HepG2 (cell line): ENCODE data around the gene DGKD. TPM values are rescaled to one million over a fixed set of nuclear protein-coding genes. Genes with fewer than 3 reads are reported as not detected.

Experiments used
- ATAC-seq: fragments of 200-7000 bp; cut with Tn5 transposase; 3 replicates; pipeline ENCODE4 v1.9.1; 2020; ENCODE audit warnings: mild to moderate bottlenecking, moderate library complexity
- BruUV-seq: library from RNA; stranded (reverse); fragments of 400-500 nt; replicated peaks from 2 replicates; lab custom pipeline; 2021; lab: Mats Ljungman, UMichigan
- CTCF ChIA-PET: fragments of 300-600 bp; formaldehyde crosslinking; extraction: SDS; loops from one replicate; lab custom pipeline; 2021; ENCODE audit warnings: low total read pairs, inconsistent platforms, low intra/inter-chr PET ratio; lab: Yijun Ruan, JAX
- POLR2A ChIA-PET: fragments of 350-600 bp; sonication (Branson Sonifier 250); formaldehyde crosslinking; loops from one replicate; lab custom pipeline; 2020; ENCODE audit warnings: antibody characterized with exemption, inconsistent platforms; lab: Yijun Ruan, JAX
- DNase-seq: peaks from one replicate; pipeline ENCODE4 v3.0.0-alpha.2; 2015; ENCODE audit warnings: low spot score
- FAIRE-seq: peaks from 3 replicates; lab custom pipeline; 2011; peaks lifted over from hg19 to GRCh38; lab: Jason Lieb, UNC
- H2AFZ ChIP-seq: one replicate; pipeline ENCODE4 v1.6.1; 2011; ENCODE audit warnings: low read length, inconsistent platforms
- H3K27ac ChIP-seq: fragments of 300-600 bp; 3 replicates; pipeline ENCODE4 v1.8.0; 2011; ENCODE audit warnings: mixed run types, mild to moderate bottlenecking, mixed read lengths, low read length, inconsistent platforms; ENCODE audit not compliant: insufficient read depth; ENCODE audit errors: extremely low read length
- H3K27me3 ChIP-seq, 2 experiments: fragments of 200-600 bp in 1 of 2; 2 replicates in 1 of 2; 3 replicates in 1 of 2; pipeline versions ENCODE4 v1.6.0 to v1.8.0; 2011; ENCODE audit warnings: low read length in 2 of 2, mild to moderate bottlenecking in 2 of 2, moderate library complexity in 2 of 2, inconsistent platforms in 1 of 2; ENCODE audit not compliant: insufficient read depth in 2 of 2, control insufficient read depth in 1 of 2
- H3K36me3 ChIP-seq, 2 experiments: fragments of 200-600 bp in 1 of 2; replicated peaks in 1 of 2; 2 replicates in 1 of 2; 3 replicates in 1 of 2; pipeline versions ENCODE4 v1.5.1 to v1.8.0; 2011; ENCODE audit warnings: low read length in 2 of 2, inconsistent platforms in 1 of 2; ENCODE audit not compliant: insufficient read depth in 2 of 2, control insufficient read depth in 1 of 2
- H3K4me1 ChIP-seq: 2 replicates; pipeline ENCODE4 v1.5.1; 2012; ENCODE audit warnings: low read length, inconsistent platforms; ENCODE audit not compliant: insufficient read depth
- H3K4me2 ChIP-seq: 2 replicates; pipeline ENCODE4 v1.6.0; 2011; ENCODE audit warnings: low read depth, low read length, inconsistent platforms
- H3K4me3 ChIP-seq, 3 experiments: fragments of 200-600 bp in 1 of 3; sonication (generic), shearing (Covaris generic) in 1 of 3; replicated peaks in 1 of 3; 2 replicates each; pipeline ENCODE4 v1.5.1; 2011 to 2016; ENCODE audit warnings: low read length in 3 of 3, inconsistent platforms in 2 of 3, low read depth in 2 of 3, mild to moderate bottlenecking in 2 of 3, control low read depth in 1 of 3, mixed read lengths in 1 of 3; ENCODE audit not compliant: insufficient read depth in 1 of 3
- H3K79me2 ChIP-seq: one replicate; pipeline ENCODE4 v1.6.1; 2011; ENCODE audit warnings: low read length, inconsistent platforms; ENCODE audit not compliant: insufficient read depth
- H3K9ac ChIP-seq: 2 replicates; pipeline ENCODE4 v1.6.0; 2011; ENCODE audit warnings: mild to moderate bottlenecking, low read depth, low read length, inconsistent platforms; ENCODE audit not compliant: insufficient read depth
- H3K9me3 ChIP-seq: 2 replicates; pipeline ENCODE4 v1.5.1; 2012; ENCODE audit warnings: mild to moderate bottlenecking, low read length
- H4K20me1 ChIP-seq: 2 replicates; pipeline ENCODE4 v1.6.0; 2011; ENCODE audit warnings: inconsistent platforms, mild to moderate bottlenecking, low read length, moderate library complexity; ENCODE audit not compliant: insufficient read depth
- ATF6 ChIP-seq: sonication (generic); formaldehyde crosslinking; conservative IDR thresholded peaks from 2 replicates; pipeline ENCODE4 v1.4.0; 2020; ENCODE audit warnings: missing genetic modification reagents
- PAWR ChIP-seq: sonication (generic); formaldehyde crosslinking; IDR thresholded peaks from 2 replicates; pipeline ENCODE4 v1.4.0; 2020; ENCODE audit warnings: missing genetic modification reagents, mild to moderate bottlenecking, borderline replicate concordance
- ZNF407 ChIP-seq: sonication (generic); formaldehyde crosslinking; IDR thresholded peaks from one replicate; pipeline ENCODE4 v1.5.1; 2020; ENCODE audit warnings: mild to moderate bottlenecking, missing genetic modification reagents; ENCODE audit errors: not compliant biosample characterization
- ZNF512B ChIP-seq: sonication (generic); formaldehyde crosslinking; IDR thresholded peaks from 2 replicates; pipeline ENCODE4 v1.5.1; 2020; ENCODE audit warnings: missing genetic modification reagents, mild to moderate bottlenecking, borderline replicate concordance
- ZNF644 ChIP-seq: IDR thresholded peaks from 2 replicates; pipeline ENCODE4 v1.6.1; 2016; ENCODE audit warnings: low read depth
- ZNF703 ChIP-seq: sonication (generic); formaldehyde crosslinking; IDR thresholded peaks from 2 replicates; pipeline ENCODE4 v1.5.1; 2020; ENCODE audit warnings: missing genetic modification reagents, mild to moderate bottlenecking, moderate library complexity, borderline replicate concordance
- ZNF83 ChIP-seq: sonication (generic); formaldehyde crosslinking; IDR thresholded peaks from 2 replicates; pipeline ENCODE4 v1.4.0; 2020; ENCODE audit warnings: missing genetic modification reagents, mild to moderate bottlenecking, borderline replicate concordance
- WGBS: methylation state at CpG from one replicate; pipeline ENCODE4 v1.1.6; 2017; ENCODE audit warnings: low lambda C conversion rate; 5-methylcytosine and 5-hydroxymethylcytosine counted together
- in situ Hi-C: cut with HindIII; loops from 2 replicates; pipeline ENCODE4 v1.10.0; 2017; ENCODE audit warnings: low pct_unique_long_range_greater_than_20kb; ENCODE audit not compliant: extremely low pct_ligation_motif_present
- intact Hi-C: fragments of 100-400 bp; cut with micrococcal nuclease; formaldehyde crosslinking; loops from one replicate; pipeline ENCODE4 v1.10.0; 2022; ENCODE audit not compliant: unreplicated experiment
- polyA plus RNA-seq, 8 experiments: library from polyadenylated mRNA; depleted of rRNA in 3 of 8; stranded (reverse) in 7 of 8; unstranded in 1 of 8; fragments of >200 nt; fragmentation: Illumina TruSeq in 4 of 8; extraction: Trizol in 4 of 8; gene quantifications; 2 replicates each; pipeline versions ENCODE4 v1.2.1 to v1.2.3, GENCODE V29; 2011 to 2016; ENCODE audit warnings: low read depth in 4 of 8, missing spikeins in 1 of 8, mixed read lengths in 1 of 8; ENCODE audit not compliant: insufficient read depth in 1 of 8
- total RNA-seq, 5 experiments: library from RNA; depleted of rRNA; stranded (reverse); fragments of >200 nt; fragmentation: Illumina TruSeq; extraction: Trizol; gene quantifications; 2 replicates each; pipeline ENCODE4 v1.2.3, GENCODE V29; 2016; ENCODE audit warnings: low read depth in 1 of 5

The DGKD gene
- total and polyA plus RNA-seq, 2 of the 13 experiments (the other 11 are each of a cell fraction or from before 2014, with no cell fraction given), result 24.5 to 33.2 TPM

DNA sequence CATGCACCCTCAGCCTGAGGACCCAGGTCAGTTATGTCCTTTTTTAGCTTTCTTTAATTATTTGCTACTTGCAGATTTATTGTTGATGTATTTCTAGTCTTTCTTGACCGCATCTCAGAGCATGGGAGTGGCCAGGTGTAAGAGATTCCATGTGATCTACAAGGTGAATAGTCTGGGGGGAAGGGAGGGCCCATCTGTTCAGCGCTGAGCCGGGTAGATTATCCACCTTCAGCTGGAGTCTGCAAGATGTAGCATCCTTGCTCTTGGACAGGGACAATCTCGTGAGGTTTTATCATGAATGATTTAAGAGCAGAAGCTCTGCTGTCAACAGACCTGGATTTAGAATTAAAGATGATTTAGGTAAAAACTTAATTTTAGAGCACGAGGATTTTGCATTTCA is 12.0 kb upstream of the DGKD start:
- no peak for ATAC-seq
- BruUV-seq, result no TSS peak
- no peaks in the 10 kb centered on the region for H3K79me2 ChIP-seq
- no peak overlapping the region for H3K4me2 ChIP-seq
- no peak overlapping the region for H2AFZ ChIP-seq
- H3K27me3 ChIP-seq, result peaks cover 0 to 3% of the 10 kb centered on the region in 2 experiments; a peak in 2 of 5 replicates
- no peaks in the 10 kb centered on the region for H3K9me3 ChIP-seq
- WGBS, result 59% methylated on average over 5 of the region's 5 CpGs
- POLR2A ChIA-PET, result interaction anchor here (0.7 kb wide), 1 partner anchor 10 kb away, joined by 3 read pairs; no protein-coding TSS in a partner anchor
- no peak for DNase-seq
- no peak for FAIRE-seq
- no peak for TF ChIP-seq ZNF644 (CRISPR knock-in tag)
- no peak for TF ChIP-seq ZNF703 (CRISPR knock-in tag)
- no peak for TF ChIP-seq ATF6
- TF ChIP-seq ZNF512B (CRISPR knock-in tag), result no peak
- TF ChIP-seq ZNF83 (CRISPR knock-in tag), result no peak
- TF ChIP-seq ZNF407, result no peak
- TF ChIP-seq PAWR (CRISPR knock-in tag), result no peak
- TF ChIP-seq, all 625 proteins: peak for 0
- no peaks in the 10 kb centered on the region for H3K36me3 ChIP-seq
- H3K4me3 ChIP-seq, result no peak overlapping the region
- no peak overlapping the region for H3K27ac ChIP-seq
- no peaks in the 10 kb centered on the region for H4K20me1 ChIP-seq
- no peak overlapping the region for H3K9ac ChIP-seq
- in situ Hi-C loops (no loop called here), intact Hi-C loops (no loop called here)
- peaks cover 60% of the 10 kb centered on the region for H3K4me1 ChIP-seq
- CTCF ChIA-PET, result no interaction called here
